Activated gamma-delta T cell (primary cell): ENCODE results near the gene AP1G2.
"Not testable (repeated sequence)": the region's sequence is repeated elsewhere in the genome, so short reads cannot be mapped to it uniquely, and the experiment has no call there.

ENCODE experiments used
- DNase-seq: peaks from one replicate; lab custom pipeline; 2025; lab: John Stamatoyannopoulos, UW

The AP1G2 gene

DNA sequence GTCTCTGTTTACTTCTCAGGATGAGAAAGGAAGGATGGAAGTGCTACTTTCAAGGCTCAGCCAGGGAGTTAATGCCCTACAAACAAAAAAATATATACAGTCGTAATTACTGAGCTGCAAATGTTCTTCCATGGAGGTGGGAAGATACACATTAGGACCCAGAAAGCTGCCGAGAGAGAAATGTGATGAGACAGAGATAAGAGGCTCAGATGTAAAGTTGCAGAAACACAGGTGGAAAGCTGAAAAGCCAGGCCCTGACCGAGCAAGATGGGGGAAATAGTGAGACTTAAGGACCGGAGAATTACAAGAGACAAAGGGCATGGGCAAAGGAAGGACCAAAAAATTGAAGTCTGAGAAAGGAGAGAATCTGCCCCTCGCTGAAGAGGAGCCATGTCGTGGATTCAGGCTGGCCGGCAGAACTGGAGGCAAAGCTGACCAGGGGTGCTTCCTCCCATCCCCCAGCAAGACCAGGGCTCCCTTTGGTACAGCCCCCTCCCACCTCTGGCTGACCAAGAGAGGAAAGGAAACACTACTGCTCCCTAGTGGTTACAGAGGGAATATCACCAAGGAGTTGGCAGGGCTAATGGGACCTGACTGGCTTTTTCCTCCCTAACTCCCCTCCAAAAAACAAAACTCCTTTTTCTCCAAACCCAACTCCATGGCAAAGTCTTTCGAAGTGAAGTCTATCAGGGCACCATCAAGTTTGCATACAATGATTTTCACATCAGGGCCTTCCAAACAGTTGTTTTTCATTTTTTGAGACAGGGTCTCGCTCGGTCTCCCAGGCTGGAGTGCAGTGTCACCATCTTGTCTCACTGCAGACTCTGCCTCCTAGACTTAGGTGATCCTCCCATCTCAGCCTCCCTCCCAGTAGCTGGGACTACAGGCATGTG is 28.1 kb downstream of the AP1G2 start:
- DNase-seq = no peak

- no peak for DNase-seq
These were observed 28.8 kb downstream of the AP1G2 start for GRCh38 chr14:23538785-23539184.

DNA sequence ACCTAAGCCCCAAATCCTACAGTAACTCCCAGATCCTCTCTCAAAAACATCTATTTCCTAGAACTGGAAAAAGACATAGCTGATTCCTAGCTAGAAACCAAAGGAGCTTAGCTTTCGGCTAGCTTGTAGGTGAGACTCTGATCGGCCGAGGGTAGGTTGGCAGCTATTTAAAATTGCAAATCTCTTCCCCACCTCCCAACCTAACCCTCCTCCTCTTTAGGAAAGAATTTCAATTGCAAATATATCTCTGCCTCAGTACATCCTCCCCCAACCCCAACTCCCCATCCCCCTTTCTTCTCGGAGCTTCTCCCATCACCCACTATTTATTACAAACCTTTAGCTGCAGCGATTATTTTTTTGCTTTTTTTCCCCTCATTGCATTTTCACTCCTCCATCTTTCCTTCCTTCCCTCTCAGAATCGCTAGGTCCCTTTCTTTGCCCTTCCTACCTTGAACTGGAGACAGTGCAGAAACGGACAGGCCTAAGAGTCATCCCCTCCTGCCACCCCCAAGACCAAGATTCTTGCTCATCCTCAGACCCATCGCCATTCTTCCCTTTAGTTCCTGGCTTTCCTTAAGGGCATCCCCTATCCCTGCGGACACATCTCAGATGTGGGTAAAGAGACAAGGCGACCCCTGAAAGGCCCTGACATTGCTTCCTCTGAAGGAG is 29.4 kb downstream of the AP1G2 start:
- no peak for DNase-seq

DNA sequence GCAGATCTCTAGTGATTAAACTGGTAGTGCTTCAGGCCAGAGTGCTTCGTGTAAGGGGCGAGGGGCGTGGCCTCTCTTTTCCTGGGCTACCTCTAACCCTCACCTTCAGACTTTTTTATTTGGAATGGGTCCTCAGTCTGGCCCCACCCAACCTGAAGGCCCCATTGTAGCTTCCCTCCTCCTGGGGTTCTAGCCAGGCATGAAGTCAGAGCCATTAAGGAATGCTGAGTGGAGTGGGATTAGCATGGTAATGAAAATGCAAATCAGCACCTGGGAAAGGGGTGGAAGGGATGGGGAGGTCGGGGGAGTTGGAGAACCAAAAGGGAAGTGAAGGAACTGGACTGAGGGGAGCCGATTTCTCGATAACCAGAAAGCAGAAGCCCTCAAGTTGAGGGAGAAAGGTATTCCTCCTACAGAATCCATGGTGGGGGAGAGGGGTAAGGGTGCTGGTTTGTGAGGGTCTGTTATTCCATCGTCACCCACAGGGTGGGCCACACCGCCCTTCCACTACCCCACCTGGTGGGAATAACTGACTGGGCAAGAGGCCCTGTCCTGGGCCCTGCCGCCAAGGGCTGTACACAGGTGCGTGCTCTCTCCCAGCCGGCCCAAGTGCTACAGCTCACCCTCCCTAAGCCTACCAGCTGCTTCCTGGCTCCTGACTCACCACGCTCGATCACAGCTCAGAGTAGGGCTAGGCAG is 30.1 kb downstream of the AP1G2 start:
- no peak for DNase-seq

GRCh38 chr14:23536906-23537305 is 30.7 kb downstream of the AP1G2 start:
- not testable (repeated sequence) for DNase-seq

GRCh38 chr14:23536494-23536893 is 31.1 kb downstream of the AP1G2 start:
- DNase-seq = no peak

DNA sequence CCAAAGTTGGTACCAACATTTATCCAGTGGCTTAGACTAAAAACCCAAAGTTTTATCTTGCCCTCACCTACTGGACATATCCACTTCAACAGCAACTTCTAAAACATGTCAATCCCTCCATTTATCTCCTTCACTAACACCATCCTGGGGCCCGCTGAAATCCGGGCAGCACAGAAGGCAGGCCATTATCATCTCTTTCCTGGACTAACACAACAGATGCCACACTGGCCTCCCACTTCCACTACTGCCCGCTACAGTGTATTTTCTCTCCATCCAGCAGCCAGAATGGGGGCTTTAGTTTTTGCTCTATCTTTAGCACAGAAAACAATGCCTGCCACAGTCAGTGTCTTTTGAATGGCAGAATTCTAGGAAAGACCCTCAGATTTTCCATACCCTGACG is 31.6 kb downstream of the AP1G2 start:
- DNase-seq = no peak

DNA sequence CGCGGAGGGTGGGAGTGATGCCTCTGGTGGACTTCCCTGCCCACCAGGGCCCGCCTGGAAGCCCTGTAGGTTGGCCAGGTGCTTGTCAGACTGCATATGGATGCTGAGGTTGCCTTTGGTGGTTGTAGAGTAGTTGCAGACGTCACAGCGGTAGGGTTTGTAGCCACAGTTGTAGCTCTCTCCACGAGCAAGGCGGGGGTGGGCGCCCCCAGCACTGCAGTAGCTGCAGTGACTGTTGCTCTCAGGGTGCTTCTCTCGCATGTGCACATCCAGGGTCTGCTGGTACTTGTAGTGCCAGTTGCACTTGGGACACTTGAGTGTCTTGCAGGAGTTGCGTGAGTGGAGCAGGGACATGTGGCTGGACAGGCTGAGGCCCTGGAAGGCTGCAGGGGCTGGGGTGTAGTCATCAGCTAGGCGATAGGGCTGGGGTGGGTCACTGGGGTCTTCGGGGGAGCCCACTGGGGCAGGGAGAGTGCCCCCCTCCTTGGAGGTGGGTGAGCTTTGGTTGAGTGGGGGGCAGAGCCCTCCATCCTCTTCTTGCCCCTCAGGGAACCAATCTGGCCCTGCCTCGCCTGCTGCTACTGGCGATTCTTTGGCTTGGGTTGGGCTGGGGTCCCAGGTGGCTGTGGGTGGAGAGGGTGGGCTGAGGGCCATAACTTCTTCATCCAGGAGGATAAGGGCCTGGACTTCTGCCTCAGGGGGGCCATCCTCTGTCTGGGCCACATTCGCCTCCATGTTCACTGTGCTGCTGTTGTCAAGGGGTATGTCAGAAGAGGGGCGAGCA is 33.7 kb downstream of the AP1G2 start:
- DNase-seq = no peak

DNA sequence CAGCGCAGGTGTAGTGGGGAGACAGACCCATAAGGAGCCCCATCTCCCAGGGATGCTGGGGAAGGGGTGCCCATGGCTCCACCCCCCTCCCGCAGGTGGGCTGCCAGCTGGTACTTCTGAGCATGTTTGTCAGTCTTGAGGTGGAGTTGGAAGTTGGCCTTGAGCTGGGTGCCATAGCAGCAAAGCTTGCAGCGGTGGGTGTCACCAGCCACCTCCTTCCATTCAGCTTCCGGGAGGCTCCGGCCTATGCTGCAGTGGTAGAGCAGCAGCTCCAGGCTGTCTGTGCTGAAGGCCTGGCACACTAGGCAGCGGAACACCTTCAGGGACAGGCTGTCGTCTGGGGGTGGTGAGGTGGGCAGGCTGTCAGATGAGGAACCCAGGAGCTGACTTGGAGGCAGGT is 34.9 kb downstream of the AP1G2 start:
- DNase-seq = no peak

- no peak for DNase-seq
These were observed 36.2 kb downstream of the AP1G2 start for GRCh38 chr14:23531391-23531790.

DNA sequence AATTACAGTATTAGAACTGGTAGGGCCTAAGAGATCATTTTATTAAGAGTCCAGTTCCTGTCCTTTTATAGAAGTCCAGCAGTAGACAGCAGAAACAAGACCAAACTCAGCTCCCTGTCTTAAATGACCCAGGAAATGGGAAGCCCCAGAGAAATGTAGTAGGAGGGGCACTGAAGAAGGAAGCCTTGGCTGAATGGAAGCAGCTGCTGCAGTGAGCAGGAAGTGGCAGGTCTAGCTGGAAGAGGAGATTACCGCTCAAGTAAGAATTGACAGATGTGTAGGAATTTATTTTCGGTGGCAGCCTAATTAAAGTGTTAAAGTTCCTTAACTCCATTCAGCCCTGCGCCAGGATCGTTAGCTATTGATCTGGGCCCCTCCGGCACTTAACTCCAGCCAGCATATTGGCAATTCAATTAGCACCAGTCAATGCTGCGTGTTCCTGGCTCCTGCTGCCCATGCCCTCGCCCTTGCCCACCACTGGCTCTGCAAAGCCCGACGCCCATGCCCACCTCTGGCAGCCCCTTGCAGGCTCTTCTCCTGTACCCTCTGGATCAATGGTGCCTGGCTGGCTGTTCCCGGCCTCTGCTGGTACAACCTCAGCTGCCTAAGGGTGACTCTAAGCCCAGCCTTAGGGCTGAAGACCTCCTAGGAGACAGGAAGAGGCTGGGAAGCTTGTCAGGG is 37.1 kb downstream of the AP1G2 start:
- no peak for DNase-seq

GRCh38 chr14:23529016-23529415 is 38.6 kb downstream of the AP1G2 start:
- DNase-seq = no peak

DNA sequence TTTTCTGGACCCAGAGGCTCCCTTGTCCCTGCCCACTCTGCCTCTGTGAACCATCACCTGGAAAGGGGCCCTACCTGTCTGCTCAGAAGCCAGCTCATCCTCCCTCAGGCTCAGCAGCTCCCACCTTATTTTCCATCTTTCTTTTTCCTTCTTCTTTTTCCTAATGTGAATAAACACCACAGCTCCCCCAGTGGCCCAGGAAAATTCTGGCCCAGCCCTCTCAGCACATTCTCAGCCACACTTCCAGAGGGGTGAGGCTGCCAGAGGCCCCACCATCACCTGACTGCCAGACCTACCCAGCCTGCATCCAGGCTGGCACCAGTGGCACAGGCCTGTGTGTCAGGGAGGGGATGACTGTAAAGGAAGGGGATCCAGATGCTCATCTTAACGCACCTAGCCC is 39.0 kb downstream of the AP1G2 start:
- DNase-seq = no peak

DNA sequence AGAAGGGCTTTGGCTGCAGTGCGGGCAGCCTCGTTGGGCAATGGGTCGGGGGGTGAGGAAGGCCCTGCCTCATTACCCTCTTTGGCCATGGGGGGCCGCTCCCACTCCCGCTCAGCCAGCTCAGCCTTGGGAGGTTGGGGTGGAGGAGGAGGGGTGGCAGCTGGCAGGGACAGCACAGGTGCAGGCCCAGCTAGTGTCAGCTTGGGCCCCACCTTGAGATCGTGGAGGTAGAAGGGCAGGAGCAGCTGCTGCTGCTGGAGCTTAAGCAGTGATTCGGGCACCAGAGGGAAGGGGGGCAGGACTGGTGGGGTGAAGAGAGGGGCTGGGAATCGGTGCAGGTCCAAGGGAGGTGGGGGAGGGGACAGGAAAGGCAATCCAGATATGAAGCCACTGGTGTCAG is 42.0 kb downstream of the AP1G2 start:
- no peak for DNase-seq

DNA sequence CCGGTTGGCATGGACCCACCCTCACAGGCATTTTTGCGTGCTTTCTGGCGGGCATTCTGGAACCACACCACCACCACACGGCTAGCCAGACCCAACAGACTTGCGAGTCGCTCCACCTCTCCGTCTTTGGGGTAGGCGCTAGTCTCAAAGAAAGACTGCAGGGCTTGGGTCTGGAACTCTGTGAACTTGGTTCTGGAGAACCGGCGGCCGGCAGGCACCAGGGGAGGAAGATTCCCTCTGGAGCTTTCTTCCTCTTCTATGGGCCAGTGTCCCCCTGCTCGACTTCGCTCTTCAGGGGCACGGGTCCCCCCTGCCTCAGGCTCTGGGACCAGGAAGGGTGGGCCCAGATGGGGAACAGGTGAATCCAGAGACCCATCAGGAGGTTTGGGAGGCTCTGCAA is 42.6 kb downstream of the AP1G2 start:
- DNase-seq = no peak

DNA sequence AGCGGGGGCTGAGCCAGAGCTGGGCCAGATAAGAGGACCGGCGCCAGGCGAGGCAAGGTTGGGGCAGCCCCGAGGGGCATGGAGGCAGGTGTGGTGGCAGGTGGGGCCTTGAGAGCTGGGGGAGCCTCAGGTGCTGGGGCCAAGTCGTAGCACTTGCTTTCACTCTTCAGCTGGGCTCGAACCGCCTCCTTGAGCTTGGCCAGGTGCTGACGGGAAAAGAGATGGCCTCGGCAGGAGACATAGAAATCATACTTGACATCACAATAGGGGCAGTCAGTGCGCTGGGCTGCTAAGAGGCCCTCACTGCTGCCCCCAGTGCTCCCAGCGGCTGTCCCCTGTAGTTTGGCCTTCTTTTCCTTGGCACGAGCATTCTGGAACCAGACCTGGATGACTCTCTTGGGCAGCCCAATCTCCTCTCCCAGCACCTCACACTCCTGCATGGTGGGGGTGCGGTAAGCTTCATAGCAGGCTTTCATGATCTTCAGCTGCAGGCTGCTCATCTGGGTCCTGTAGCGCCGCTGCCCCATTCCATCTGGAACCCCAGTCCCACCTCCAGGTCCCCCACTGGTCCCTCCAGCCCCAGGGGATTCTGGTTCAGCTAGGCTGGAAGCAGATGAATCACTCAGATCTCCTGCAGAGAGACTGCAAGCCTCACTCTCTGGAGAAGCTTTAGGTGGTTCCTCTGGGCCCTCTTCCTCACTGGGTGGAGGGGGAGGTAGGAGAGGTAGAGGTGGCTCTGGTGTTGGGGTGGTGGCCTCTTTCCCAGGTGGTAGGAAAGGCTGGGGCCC is 44.2 kb downstream of the AP1G2 start:
- no peak for DNase-seq

GRCh38 chr14:23522643-23523198 is 44.9 kb downstream of the AP1G2 start:
- DNase-seq = no peak

DNA sequence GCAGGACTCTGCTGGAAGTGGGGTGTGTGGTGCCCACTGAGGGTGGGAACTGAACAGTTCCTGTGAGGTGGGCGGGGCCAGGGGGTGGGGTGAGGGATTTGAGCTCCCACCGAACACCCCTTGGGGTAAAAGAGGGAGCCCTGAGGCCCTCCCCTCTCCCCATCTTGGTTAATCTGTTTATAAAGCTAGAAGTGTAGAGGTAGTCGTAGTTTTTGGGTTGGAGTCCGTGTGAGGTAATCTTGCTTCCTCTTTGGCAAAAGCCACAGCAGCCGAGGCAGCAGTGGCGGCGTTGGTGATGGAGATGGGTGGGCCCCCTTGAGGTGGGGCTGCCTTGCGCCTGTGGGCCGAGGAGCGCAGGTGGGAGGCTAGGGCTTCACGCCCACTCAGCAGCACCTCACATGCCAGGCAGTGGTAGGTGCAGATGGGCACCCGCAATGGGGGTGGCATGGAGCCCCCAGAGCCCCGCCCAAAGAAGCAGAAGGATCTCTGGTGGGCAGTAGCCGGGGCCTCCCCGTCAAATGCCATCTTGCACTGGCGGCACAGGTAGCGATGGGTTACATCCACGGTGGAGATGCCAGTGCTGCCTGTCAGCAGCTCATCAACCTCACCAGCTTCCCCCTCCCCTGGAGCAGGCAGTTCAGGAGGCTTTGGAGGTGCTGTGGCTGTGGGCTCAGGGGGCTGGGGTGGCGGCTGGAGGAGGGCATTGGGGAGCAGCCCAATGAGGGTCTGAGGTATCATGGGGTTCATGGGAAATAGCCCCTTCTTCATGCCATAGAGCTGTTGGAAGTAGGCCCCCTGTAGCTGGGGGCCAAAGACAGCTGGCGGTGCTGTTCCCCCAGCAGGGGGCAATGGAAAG is 45.6 kb downstream of the AP1G2 start:
- no peak for DNase-seq

DNA sequence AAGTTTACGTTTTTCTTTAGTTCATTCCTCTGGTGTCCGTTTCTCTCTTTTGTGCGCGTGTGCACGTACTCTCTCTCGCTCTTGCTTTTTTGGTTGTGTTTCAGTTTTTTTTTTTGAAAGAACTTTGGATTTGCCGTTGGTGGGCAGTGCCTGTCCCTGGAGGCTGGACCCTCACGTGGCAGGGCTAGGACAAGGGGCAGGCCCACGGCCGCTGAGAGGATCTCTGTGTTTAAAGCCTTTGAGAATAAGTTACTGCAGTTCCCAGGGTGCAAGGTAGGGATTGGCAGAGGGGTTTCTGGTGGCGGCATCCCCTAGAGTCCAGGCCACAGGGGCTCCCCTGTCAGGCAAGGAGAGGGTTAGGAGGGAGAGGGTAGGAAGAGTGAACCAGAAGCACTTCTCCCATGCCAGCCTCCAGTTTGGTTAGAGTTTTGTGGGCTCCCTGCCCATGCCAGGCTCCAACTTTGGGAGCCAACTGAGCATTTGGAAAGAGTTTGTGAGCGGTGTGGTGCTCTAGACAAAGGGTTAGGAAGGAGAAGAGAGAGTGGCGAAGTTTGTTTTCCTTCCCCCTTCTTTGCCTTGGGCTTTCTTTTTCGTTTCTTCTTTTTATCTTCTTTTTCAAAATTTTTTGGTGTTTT is 46.6 kb downstream of the AP1G2 start:
- DNase-seq = no peak
